ENCODE measurements around the gene NTNG2. TPM values are rescaled to one million over a fixed set of nuclear protein-coding genes. Genes with fewer than 3 reads are reported as not detected.

Gene NTNG2
- total RNA-seq, 3 donors from 2014 or later: 0.91 to 1.4 (median 0.95) TPM

DNA sequence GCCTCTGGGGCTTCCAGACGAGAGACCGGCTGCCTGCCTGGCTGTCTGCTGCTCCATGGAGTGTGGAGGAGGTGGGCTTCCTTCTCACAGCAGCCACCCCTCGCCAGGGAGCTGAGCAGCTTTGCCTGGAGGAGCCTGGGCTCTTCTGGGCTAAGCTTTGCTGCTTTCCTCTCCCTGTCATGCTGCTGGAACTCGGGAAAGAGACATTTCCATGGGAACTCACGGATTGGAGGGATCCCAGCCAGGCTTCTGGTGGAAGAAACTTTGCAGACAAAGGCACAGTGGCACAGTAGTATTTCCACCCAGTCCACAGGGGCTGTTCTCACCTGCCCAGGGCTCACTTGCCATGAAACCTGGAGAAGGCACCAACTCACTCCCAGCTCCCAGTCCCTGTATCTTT, 5.6 kb upstream of the NTNG2 start:
- Mint-ChIP-seq H3K27me3 (ENCODE audit: low read depth) (peaks cover 35% of the 10 kb centered on the region), H3K4me3 (no peak overlapping the region), H3K4me1 (ENCODE audit: low read depth) (no peaks in the 10 kb centered on the region), H3K9me3 (no peaks in the 10 kb centered on the region), H3K36me3 (ENCODE audit: insufficient read depth) (no peaks in the 10 kb centered on the region)
- DNase-seq: no peak
- no peak for ATAC-seq

GRCh38 chr9:132157347-132158116, 4.3 kb upstream of the NTNG2 start:
- DNase-seq: no peak
- Mint-ChIP-seq H3K27me3 (ENCODE audit: low read depth) (peaks cover 36% of the 10 kb centered on the region), H3K4me1 (ENCODE audit: low read depth) (peaks cover 4% of the 10 kb centered on the region), H3K36me3 (ENCODE audit: insufficient read depth) (no peaks in the 10 kb centered on the region), H3K9me3 (no peaks in the 10 kb centered on the region), H3K4me3 (no peak overlapping the region)
- ATAC-seq: no peak

- peak; percentile 38 for DNase-seq
- H3K4me1 Mint-ChIP-seq (ENCODE audit: low read depth): peaks cover 9% of the 10 kb centered on the region
- ATAC-seq: peak; percentile 81 to 83
- H3K27me3 Mint-ChIP-seq (ENCODE audit: low read depth): peaks cover 41% of the 10 kb centered on the region
- no peaks in the 10 kb centered on the region for H3K9me3 Mint-ChIP-seq
- peak overlapping the region; percentile 92 for H3K4me3 Mint-ChIP-seq
- H3K36me3 Mint-ChIP-seq (ENCODE audit: insufficient read depth): no peaks in the 10 kb centered on the region
These were observed 786 bp upstream of the NTNG2 start for GRCh38 chr9:132160802-132161742.

- DNase-seq (no peak), ATAC-seq (no peak)
- Mint-ChIP-seq H3K9me3 (no peaks in the 10 kb centered on the region), H3K36me3 (ENCODE audit: insufficient read depth) (no peaks in the 10 kb centered on the region), H3K4me1 (ENCODE audit: low read depth) (peaks cover 9% of the 10 kb centered on the region), H3K4me3 (peak overlapping the region; percentile 89), H3K27me3 (ENCODE audit: low read depth) (peaks cover 51% of the 10 kb centered on the region)
These were observed 1.1 kb downstream of the NTNG2 start for GRCh38 chr9:132162764-132163456.

DNA sequence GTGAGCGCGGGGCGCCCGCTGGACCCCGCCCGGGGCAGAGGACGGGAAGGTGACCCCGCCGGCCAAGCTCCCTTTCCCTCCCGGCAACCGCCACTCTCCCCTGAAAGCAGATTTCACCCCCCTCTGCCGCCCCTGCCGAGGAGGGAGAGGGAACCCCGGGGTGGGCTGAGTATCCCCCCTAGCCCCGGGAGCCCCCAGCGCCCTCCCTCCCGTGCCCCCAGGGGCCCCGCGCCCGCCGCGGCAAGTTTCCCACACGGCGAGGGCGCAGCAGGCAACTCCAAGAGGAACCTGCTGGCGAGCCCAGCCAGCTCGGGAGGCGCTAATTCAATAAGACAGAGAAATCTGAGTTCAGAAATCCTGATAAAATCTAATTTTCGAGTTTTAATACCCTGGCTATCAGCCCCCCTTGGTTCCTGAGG, 1.6 kb downstream of the NTNG2 start:
- H3K4me3 Mint-ChIP-seq: peak overlapping the region; percentile 29
- no peaks in the 10 kb centered on the region for H3K36me3 Mint-ChIP-seq (ENCODE audit: insufficient read depth)
- H3K9me3 Mint-ChIP-seq: no peaks in the 10 kb centered on the region
- H3K4me1 Mint-ChIP-seq (ENCODE audit: low read depth): peaks cover 9% of the 10 kb centered on the region
- ATAC-seq (no peak), DNase-seq (no peak)
- peaks cover 54% of the 10 kb centered on the region for H3K27me3 Mint-ChIP-seq (ENCODE audit: low read depth)

GRCh38 chr9:132163876-132164603, 2.2 kb downstream of the NTNG2 start:
- DNase-seq (no peak), ATAC-seq (no peak)
- Mint-ChIP-seq H3K9me3 (no peaks in the 10 kb centered on the region), H3K4me1 (ENCODE audit: low read depth) (peaks cover 9% of the 10 kb centered on the region), H3K36me3 (ENCODE audit: insufficient read depth) (no peaks in the 10 kb centered on the region), H3K4me3 (peak overlapping the region; percentile 29), H3K27me3 (ENCODE audit: low read depth) (peaks cover 54% of the 10 kb centered on the region)

DNA sequence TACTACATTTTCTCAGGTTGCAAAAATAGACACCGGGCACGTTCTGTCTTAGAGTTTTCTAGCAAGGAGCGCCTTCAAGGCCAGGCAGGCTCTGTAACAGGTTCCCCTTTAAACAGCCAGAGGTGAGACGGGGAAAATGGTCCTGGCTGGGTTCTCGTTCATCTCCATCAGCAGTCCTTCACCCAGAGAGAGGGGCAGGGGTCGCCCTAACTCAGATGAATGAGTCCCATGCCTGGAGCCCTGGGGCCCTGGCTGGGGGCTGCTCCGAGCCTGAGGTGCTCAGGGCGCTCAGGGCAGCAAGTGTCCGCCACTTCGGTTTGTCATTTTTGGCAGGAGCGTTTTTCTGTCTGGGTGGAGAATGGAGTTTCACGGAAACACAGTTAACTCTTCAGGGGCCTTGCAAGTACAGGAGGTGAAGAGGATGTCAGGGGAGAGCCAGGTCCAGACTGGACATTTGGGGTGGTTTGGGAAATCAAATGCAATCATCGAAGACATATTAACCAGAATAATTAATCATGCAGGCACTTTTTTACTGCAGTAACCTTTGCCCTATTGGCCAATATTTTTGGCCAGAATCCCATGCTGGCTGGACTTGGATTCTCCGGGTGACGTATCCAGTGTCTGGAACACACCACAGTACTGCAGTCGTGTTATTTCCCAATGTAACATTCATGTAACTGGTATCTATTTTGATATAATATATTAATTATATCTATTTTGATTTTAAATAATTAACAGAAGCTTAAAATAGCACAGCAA, 2.9 kb downstream of the NTNG2 start:
- no peak for DNase-seq

GRCh38 chr9:132166599-132166998, 4.7 kb downstream of the NTNG2 start:
- peak in 1 of 2 donors; percentile 33 for ATAC-seq
- Mint-ChIP-seq H3K9me3 (no peaks in the 10 kb centered on the region), H3K4me1 (ENCODE audit: low read depth) (peaks cover 7% of the 10 kb centered on the region), H3K27me3 (ENCODE audit: low read depth) (peaks cover 49% of the 10 kb centered on the region), H3K36me3 (ENCODE audit: insufficient read depth) (no peaks in the 10 kb centered on the region), H3K4me3 (no peak overlapping the region)
- DNase-seq: no peak

More for the DNA sequence above, 2.9 kb downstream of the NTNG2 start:
- ATAC-seq: no peak
- Mint-ChIP-seq H3K36me3 (ENCODE audit: insufficient read depth) (no peaks in the 10 kb centered on the region), H3K27me3 (ENCODE audit: low read depth) (peaks cover 52% of the 10 kb centered on the region), H3K4me1 (ENCODE audit: low read depth) (peaks cover 9% of the 10 kb centered on the region), H3K4me3 (no peak overlapping the region), H3K9me3 (no peaks in the 10 kb centered on the region)

- no peaks in the 10 kb centered on the region for H3K36me3 Mint-ChIP-seq (ENCODE audit: insufficient read depth)
- ATAC-seq: no peak
- H3K4me3 Mint-ChIP-seq: no peak overlapping the region
- peaks cover 50% of the 10 kb centered on the region for H3K27me3 Mint-ChIP-seq (ENCODE audit: low read depth)
- H3K9me3 Mint-ChIP-seq: no peaks in the 10 kb centered on the region
- no peak for DNase-seq
- H3K4me1 Mint-ChIP-seq (ENCODE audit: low read depth): peaks cover 7% of the 10 kb centered on the region
These were observed 5.3 kb downstream of the NTNG2 start for GRCh38 chr9:132167192-132167591.

GRCh38 chr9:132168347-132168746, 6.5 kb downstream of the NTNG2 start:
- peaks cover 4% of the 10 kb centered on the region for H3K4me1 Mint-ChIP-seq (ENCODE audit: low read depth)
- DNase-seq (no peak), ATAC-seq (no peak)
- H3K36me3 Mint-ChIP-seq (ENCODE audit: insufficient read depth): no peaks in the 10 kb centered on the region
- no peak overlapping the region for H3K4me3 Mint-ChIP-seq
- no peaks in the 10 kb centered on the region for H3K9me3 Mint-ChIP-seq
- peaks cover 48% of the 10 kb centered on the region for H3K27me3 Mint-ChIP-seq (ENCODE audit: low read depth)

DNA sequence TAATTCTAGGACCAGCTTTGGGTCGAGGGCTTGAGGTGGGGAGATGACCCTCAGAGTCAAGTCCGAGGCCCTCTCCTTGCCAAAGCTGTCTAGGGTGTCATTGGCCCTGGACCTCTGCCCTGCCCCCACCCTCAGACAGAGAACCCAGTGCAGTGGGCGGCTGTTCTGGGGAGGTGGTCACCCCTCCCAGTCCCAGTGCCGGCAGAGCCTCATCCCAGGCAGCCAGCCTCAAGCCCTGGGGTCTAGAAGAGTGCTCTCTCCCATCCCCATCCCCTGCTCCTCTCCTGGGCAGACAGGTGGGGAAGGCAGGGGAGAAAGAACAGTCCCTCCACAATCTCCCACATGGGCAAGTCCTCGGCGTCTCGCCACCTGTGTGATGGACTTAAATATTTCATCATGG, 7.0 kb downstream of the NTNG2 start:
- Mint-ChIP-seq H3K4me3 (no peak overlapping the region), H3K4me1 (ENCODE audit: low read depth) (peaks cover 2% of the 10 kb centered on the region), H3K27me3 (ENCODE audit: low read depth) (peaks cover 50% of the 10 kb centered on the region), H3K36me3 (ENCODE audit: insufficient read depth) (no peaks in the 10 kb centered on the region), H3K9me3 (no peaks in the 10 kb centered on the region)
- ATAC-seq (no peak), DNase-seq (no peak)

DNA sequence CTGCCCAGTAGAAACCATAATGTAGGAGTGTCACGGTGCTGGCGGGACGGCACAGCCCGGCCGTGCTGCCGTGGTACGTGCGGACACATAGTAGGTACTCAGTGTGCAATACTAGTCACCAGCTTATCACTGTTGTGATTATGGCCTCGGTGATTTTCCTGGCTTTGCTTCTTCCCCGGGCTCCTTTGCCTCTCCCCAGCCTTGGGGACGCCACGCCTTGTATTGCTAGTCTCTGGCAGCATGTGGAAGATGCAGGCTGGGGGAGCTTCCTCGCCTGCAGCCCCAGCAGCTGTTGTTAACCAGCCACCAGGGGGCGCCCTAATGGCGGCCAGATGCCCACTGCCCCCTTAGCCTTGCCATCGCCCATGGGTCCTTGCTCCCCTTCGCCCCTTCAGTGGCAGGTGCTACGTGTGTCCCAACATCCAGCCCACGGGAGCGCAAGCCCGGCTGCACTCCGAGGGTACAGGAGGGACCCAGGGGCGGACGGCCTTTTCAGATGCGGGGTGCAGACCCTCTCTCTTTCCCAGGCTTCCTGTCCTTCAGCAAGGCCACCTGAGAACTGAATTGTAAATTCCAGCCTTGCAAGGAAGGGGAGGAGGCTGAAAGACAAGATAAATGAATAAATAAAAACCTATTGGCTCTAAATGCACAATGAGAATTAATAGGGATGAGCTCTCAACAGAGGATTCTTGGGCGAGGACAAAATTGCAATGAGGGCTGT, 8.0 kb downstream of the NTNG2 start:
- Mint-ChIP-seq H3K36me3 (ENCODE audit: insufficient read depth) (no peaks in the 10 kb centered on the region), H3K4me1 (ENCODE audit: low read depth) (no peaks in the 10 kb centered on the region), H3K4me3 (no peak overlapping the region), H3K27me3 (ENCODE audit: low read depth) (peaks cover 41% of the 10 kb centered on the region), H3K9me3 (no peaks in the 10 kb centered on the region)
- ATAC-seq (peak; percentile 49 to 58), DNase-seq (peak; percentile 55)

- no peak overlapping the region for H3K4me3 Mint-ChIP-seq
- no peaks in the 10 kb centered on the region for H3K4me1 Mint-ChIP-seq (ENCODE audit: low read depth)
- H3K27me3 Mint-ChIP-seq (ENCODE audit: low read depth): peaks cover 24% of the 10 kb centered on the region
- no peak for DNase-seq
- H3K36me3 Mint-ChIP-seq (ENCODE audit: insufficient read depth): no peaks in the 10 kb centered on the region
- no peaks in the 10 kb centered on the region for H3K9me3 Mint-ChIP-seq
- no peak for ATAC-seq
These were observed 9.8 kb downstream of the NTNG2 start for GRCh38 chr9:132171702-132172101.
